Erythroblast (primary cell): ENCODE data around the gene POLR1G.

Experiments
- DNase-seq, 2 experiments: peaks; one replicate each; lab custom pipeline; 2025; lab: John Stamatoyannopoulos, UW
- GATA1 ChIP-seq: IDR thresholded peaks from 2 replicates; pipeline ENCODE4 v1.6.1; 2011; ENCODE audit warnings: low read depth, mild to moderate bottlenecking, control low read depth, low read length, moderate library complexity
- POLR2A ChIP-seq: IDR thresholded peaks from 2 replicates; pipeline ENCODE4 v1.6.1; 2011; ENCODE audit warnings: mild to moderate bottlenecking, low read length

POLR1G gene

GRCh38 chr19:45380107-45380506 is 26.3 kb upstream of the POLR1G start:
- TF ChIP-seq POLR2A (no peak), GATA1 (no peak)
- no peak for DNase-seq

- DNase-seq = no peak
These were observed 24.0 kb upstream of the POLR1G start for GRCh38 chr19:45382426-45382825.

GRCh38 chr19:45385392-45386221 is 20.8 kb upstream of the POLR1G start:
- no peak for DNase-seq
- TF ChIP-seq GATA1 (no peak), POLR2A (no peak)

More at GRCh38 chr19:45382426-45382825, 24.0 kb upstream of the POLR1G start:
- TF ChIP-seq POLR2A (no peak), GATA1 (no peak)

- no peak for DNase-seq
- TF ChIP-seq POLR2A (no peak), GATA1 (no peak)
These were observed 15.1 kb upstream of the POLR1G start for GRCh38 chr19:45391346-45391745.

- no peak for DNase-seq
- TF ChIP-seq GATA1 = no peak
- no peak for TF ChIP-seq POLR2A
These were observed 14.4 kb upstream of the POLR1G start for GRCh38 chr19:45391871-45392665.

GRCh38 chr19:45395821-45396617 is 10.4 kb upstream of the POLR1G start:
- TF ChIP-seq POLR2A (no peak), GATA1 (no peak)
- DNase-seq = no peak

GRCh38 chr19:45400192-45400591 is 6.3 kb upstream of the POLR1G start:
- no peak for DNase-seq

GRCh38 chr19:45401815-45402214 is 4.6 kb upstream of the POLR1G start:
- TF ChIP-seq GATA1 = no peak
- TF ChIP-seq POLR2A = no peak
- DNase-seq = no peak

More at GRCh38 chr19:45400192-45400591, 6.3 kb upstream of the POLR1G start:
- TF ChIP-seq GATA1 (no peak), POLR2A (no peak)

- peak; percentile 54 to 66 for DNase-seq
- TF ChIP-seq POLR2A (no peak), GATA1 (no peak)
These were observed 4.0 kb upstream of the POLR1G start for GRCh38 chr19:45402298-45403061.

GRCh38 chr19:45403272-45403671 is 3.2 kb upstream of the POLR1G start:
- no peak for DNase-seq
- TF ChIP-seq GATA1 = no peak
- no peak for TF ChIP-seq POLR2A

- peak; percentile 69 to 74 for DNase-seq
- TF ChIP-seq GATA1 = no peak
- no peak for TF ChIP-seq POLR2A
These were observed 2.5 kb upstream of the POLR1G start for GRCh38 chr19:45403781-45404556.
